ENCODE measurements around the gene MAPKAP1. TPM values are rescaled to one million over a fixed set of nuclear protein-coding genes. Genes with fewer than 3 reads are reported as not detected.

The MAPKAP1 gene
- total and polyA plus RNA-seq, 4 donors, result 32.2 to 58.4 (median 56.1) TPM

- no peak overlapping the region for H3K4me3 ChIP-seq (ENCODE audit: low read length in 2 of 2)
- no peaks in the 10 kb centered on the region for H3K9me3 ChIP-seq (ENCODE audit: control insufficient read depth, low read length)
- no peaks in the 10 kb centered on the region for H3K36me3 ChIP-seq (ENCODE audit: control insufficient read depth in 1 of 2, insufficient read depth in 2 of 2, low read length in 1 of 2)
- DNase-seq (no peak), ATAC-seq (ENCODE audit: low FRiP score) (no peak)
- no peaks in the 10 kb centered on the region for H3K4me1 ChIP-seq (ENCODE audit: control insufficient read depth in 1 of 2, insufficient read depth in 2 of 2, low read length in 2 of 2)
- H3K27ac ChIP-seq (ENCODE audit: low read depth in 1 of 2, low read length in 2 of 2), result no peak overlapping the region
- H3K27me3 ChIP-seq (ENCODE audit: control insufficient read depth in 1 of 2, insufficient read depth in 2 of 2, low read length in 1 of 2), result no peaks in the 10 kb centered on the region
- 23 to 40% methylated on average over 14 of the region's 14 CpGs for WGBS, 2 donors
- intact Hi-C loops (cut with DNase I), result no loop called here
Observed at GRCh38 chr9:125505988-125506438, 201.0 kb downstream of the MAPKAP1 start.

GRCh38 chr9:125504616-125505015 is 202.4 kb downstream of the MAPKAP1 start:
- H3K4me3 ChIP-seq (ENCODE audit: low read length in 2 of 2), result no peak overlapping the region
- intact Hi-C loops (cut with DNase I), result no loop called here
- H3K27ac ChIP-seq (ENCODE audit: low read depth in 1 of 2, low read length in 2 of 2), result no peak overlapping the region
- no peaks in the 10 kb centered on the region for H3K27me3 ChIP-seq (ENCODE audit: control insufficient read depth in 1 of 2, insufficient read depth in 2 of 2, low read length in 1 of 2)
- no peaks in the 10 kb centered on the region for H3K4me1 ChIP-seq (ENCODE audit: control insufficient read depth in 1 of 2, insufficient read depth in 2 of 2, low read length in 2 of 2)
- 97 to 100% methylated on average over 1 of the region's 1 CpG for WGBS, 2 donors
- ATAC-seq (ENCODE audit: low FRiP score) (no peak), DNase-seq (no peak)
- no peaks in the 10 kb centered on the region for H3K36me3 ChIP-seq (ENCODE audit: control insufficient read depth in 1 of 2, insufficient read depth in 2 of 2, low read length in 1 of 2)
- no peaks in the 10 kb centered on the region for H3K9me3 ChIP-seq (ENCODE audit: control insufficient read depth, low read length)

GRCh38 chr9:125497906-125498305 is 209.1 kb downstream of the MAPKAP1 start:
- intact Hi-C loops (cut with DNase I), result no loop called here
- Histone ChIP-seq H3K4me3 (ENCODE audit: low read length in 2 of 2) (no peak overlapping the region), H3K4me1 (ENCODE audit: control insufficient read depth in 1 of 2, insufficient read depth in 2 of 2, low read length in 2 of 2) (no peaks in the 10 kb centered on the region), H3K27me3 (ENCODE audit: control insufficient read depth in 1 of 2, insufficient read depth in 2 of 2, low read length in 1 of 2) (no peaks in the 10 kb centered on the region), H3K36me3 (ENCODE audit: control insufficient read depth in 1 of 2, insufficient read depth in 2 of 2, low read length in 1 of 2) (no peaks in the 10 kb centered on the region), H3K27ac (ENCODE audit: low read depth in 1 of 2, low read length in 2 of 2) (no peak overlapping the region), H3K9me3 (ENCODE audit: control insufficient read depth, low read length) (no peaks in the 10 kb centered on the region)
- 41 to 56% methylated on average over 1 of the region's 1 CpG for WGBS, 2 donors
- no peak for DNase-seq
- ATAC-seq (ENCODE audit: low FRiP score), result no peak

- ATAC-seq (ENCODE audit: low FRiP score), result no peak
- H3K4me3 ChIP-seq (ENCODE audit: low read length in 2 of 2), result no peak overlapping the region
- no peaks in the 10 kb centered on the region for H3K9me3 ChIP-seq (ENCODE audit: control insufficient read depth, low read length)
- H3K36me3 ChIP-seq (ENCODE audit: control insufficient read depth in 1 of 2, insufficient read depth in 2 of 2, low read length in 1 of 2), result no peaks in the 10 kb centered on the region
- DNase-seq, result no peak
- H3K4me1 ChIP-seq (ENCODE audit: control insufficient read depth in 1 of 2, insufficient read depth in 2 of 2, low read length in 2 of 2), result no peaks in the 10 kb centered on the region
- no peak overlapping the region for H3K27ac ChIP-seq (ENCODE audit: low read depth in 1 of 2, low read length in 2 of 2)
- H3K27me3 ChIP-seq (ENCODE audit: control insufficient read depth in 1 of 2, insufficient read depth in 2 of 2, low read length in 1 of 2), result no peaks in the 10 kb centered on the region
- intact Hi-C loops (cut with DNase I), result no loop called here
Observed at GRCh38 chr9:125497478-125497877, 209.5 kb downstream of the MAPKAP1 start.

DNA sequence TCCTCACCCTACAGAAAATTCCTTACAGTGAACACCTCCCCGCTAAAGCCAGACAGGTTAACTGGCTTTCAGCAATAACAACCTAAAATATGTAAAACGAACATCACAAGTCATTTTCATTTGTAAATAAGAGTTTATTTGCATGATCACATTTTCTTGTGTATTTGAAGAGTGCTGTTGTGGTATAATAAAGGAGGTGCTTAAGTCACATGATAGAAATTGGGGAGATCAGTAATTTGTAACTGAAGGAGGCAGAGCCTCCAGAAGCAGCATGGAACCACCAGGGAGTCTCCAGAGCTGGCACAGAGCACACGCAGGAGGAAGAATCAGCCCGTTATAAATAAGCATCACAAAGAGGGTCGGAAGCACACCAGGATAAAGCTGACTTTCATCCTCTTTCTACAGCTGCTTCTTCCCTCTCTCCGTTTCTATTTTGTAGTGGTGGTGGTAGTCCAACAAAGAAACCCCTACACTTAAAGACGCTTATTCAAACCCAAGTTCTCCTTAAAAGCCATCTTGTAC is 210.6 kb downstream of the MAPKAP1 start:
- Histone ChIP-seq H3K4me1 (ENCODE audit: control insufficient read depth in 1 of 2, insufficient read depth in 2 of 2, low read length in 2 of 2) (no peaks in the 10 kb centered on the region), H3K36me3 (ENCODE audit: control insufficient read depth in 1 of 2, insufficient read depth in 2 of 2, low read length in 1 of 2) (no peaks in the 10 kb centered on the region), H3K27me3 (ENCODE audit: control insufficient read depth in 1 of 2, insufficient read depth in 2 of 2, low read length in 1 of 2) (no peaks in the 10 kb centered on the region), H3K9me3 (ENCODE audit: control insufficient read depth, low read length) (no peaks in the 10 kb centered on the region), H3K27ac (ENCODE audit: low read depth in 1 of 2, low read length in 2 of 2) (no peak overlapping the region), H3K4me3 (ENCODE audit: low read length in 2 of 2) (no peak overlapping the region)
- ATAC-seq (ENCODE audit: low FRiP score) (no peak), DNase-seq (no peak)
- 95 to 96% methylated on average over 7 of the region's 7 CpGs for WGBS, 2 donors
- intact Hi-C loops (cut with DNase I), result no loop called here

DNA sequence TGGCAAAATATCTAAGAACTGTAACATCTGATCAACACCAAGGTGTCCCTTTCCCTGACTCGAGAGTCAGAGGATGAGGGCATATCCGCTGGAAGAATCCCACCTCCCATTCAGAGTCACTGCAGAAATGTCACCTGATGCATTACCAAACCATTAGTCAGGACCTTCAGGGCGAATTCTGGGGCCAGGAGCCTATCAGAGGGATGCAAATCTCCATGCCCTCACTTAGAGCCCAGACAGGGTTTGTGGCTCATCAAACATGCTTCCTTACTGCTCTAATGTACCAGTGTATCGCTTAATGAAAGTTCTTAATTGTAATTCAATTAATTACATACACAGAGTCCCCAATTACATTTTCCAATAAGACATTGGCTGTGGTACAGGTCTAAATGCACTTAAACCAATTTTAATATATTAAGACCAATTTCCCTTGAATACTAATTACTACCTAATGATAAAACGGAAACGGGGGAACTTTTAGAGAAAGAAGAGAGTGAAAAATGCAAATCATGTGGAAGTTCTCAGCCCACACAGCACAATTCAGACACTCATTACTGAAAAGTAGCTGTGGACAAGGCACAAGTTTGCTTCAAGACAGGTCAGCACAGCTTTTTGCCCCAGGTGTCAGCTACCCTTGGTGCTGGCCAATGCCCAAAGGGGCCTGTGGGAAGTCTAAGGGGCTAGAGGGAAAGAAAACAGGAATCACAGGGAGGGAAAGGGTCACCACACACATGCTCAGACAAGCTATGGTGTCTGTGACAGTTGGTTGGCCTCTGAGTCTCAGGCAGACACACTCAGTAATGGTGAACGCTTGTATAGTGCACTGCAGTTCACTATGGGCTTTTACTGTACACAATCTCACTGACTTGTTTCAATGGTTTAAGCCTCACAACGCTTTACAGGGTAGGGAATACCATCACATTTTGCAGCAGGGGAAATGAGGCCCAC is 211.6 kb downstream of the MAPKAP1 start:
- Histone ChIP-seq H3K9me3 (ENCODE audit: control insufficient read depth, low read length) (no peaks in the 10 kb centered on the region), H3K4me1 (ENCODE audit: control insufficient read depth in 1 of 2, insufficient read depth in 2 of 2, low read length in 2 of 2) (no peaks in the 10 kb centered on the region), H3K36me3 (ENCODE audit: control insufficient read depth in 1 of 2, insufficient read depth in 2 of 2, low read length in 1 of 2) (no peaks in the 10 kb centered on the region), H3K4me3 (ENCODE audit: low read length in 2 of 2) (no peak overlapping the region), H3K27me3 (ENCODE audit: control insufficient read depth in 1 of 2, insufficient read depth in 2 of 2, low read length in 1 of 2) (no peaks in the 10 kb centered on the region), H3K27ac (ENCODE audit: low read depth in 1 of 2, low read length in 2 of 2) (no peak overlapping the region)
- no peak for ATAC-seq (ENCODE audit: low FRiP score)
- DNase-seq, result no peak
- intact Hi-C loops (cut with DNase I), result no loop called here
- WGBS, 2 donors, result 84% methylated on average over 8 of the region's 8 CpGs

DNA sequence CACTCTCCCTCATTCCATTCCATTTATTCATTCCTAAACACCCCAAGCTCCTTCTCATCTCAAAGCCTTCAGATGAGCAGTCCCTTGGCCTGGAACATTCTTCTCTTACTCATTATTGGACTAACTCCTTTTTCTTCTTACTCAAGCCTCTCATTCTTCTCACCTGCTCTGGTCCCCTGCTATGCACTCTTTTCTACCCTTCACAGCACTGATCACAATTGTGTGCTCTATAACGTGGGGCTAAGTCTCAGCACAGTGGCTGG is 212.4 kb downstream of the MAPKAP1 start:
- Histone ChIP-seq H3K27me3 (ENCODE audit: control insufficient read depth in 1 of 2, insufficient read depth in 2 of 2, low read length in 1 of 2) (no peaks in the 10 kb centered on the region), H3K27ac (ENCODE audit: low read depth in 1 of 2, low read length in 2 of 2) (no peak overlapping the region), H3K9me3 (ENCODE audit: control insufficient read depth, low read length) (no peaks in the 10 kb centered on the region), H3K36me3 (ENCODE audit: control insufficient read depth in 1 of 2, insufficient read depth in 2 of 2, low read length in 1 of 2) (no peaks in the 10 kb centered on the region), H3K4me3 (ENCODE audit: low read length in 2 of 2) (no peak overlapping the region), H3K4me1 (ENCODE audit: control insufficient read depth in 1 of 2, insufficient read depth in 2 of 2, low read length in 2 of 2) (no peaks in the 10 kb centered on the region)
- intact Hi-C loops (cut with DNase I), result no loop called here
- ATAC-seq (ENCODE audit: low FRiP score) (no peak), DNase-seq (no peak)
- 97% methylated on average over 1 of the region's 1 CpG for WGBS, 2 donors

GRCh38 chr9:125493881-125494652 is 212.9 kb downstream of the MAPKAP1 start:
- DNase-seq (no peak), ATAC-seq (ENCODE audit: low FRiP score) (no peak)
- Histone ChIP-seq H3K4me3 (ENCODE audit: low read length in 2 of 2) (no peak overlapping the region), H3K9me3 (ENCODE audit: control insufficient read depth, low read length) (no peaks in the 10 kb centered on the region), H3K36me3 (ENCODE audit: control insufficient read depth in 1 of 2, insufficient read depth in 2 of 2, low read length in 1 of 2) (no peaks in the 10 kb centered on the region), H3K27me3 (ENCODE audit: control insufficient read depth in 1 of 2, insufficient read depth in 2 of 2, low read length in 1 of 2) (no peaks in the 10 kb centered on the region), H3K4me1 (ENCODE audit: control insufficient read depth in 1 of 2, insufficient read depth in 2 of 2, low read length in 2 of 2) (no peaks in the 10 kb centered on the region), H3K27ac (ENCODE audit: low read depth in 1 of 2, low read length in 2 of 2) (no peak overlapping the region)
- intact Hi-C loops (cut with DNase I), result no loop called here
- 91 to 93% methylated on average over 12 of the region's 12 CpGs for WGBS, 2 donors

Data from aorta (tissue), 5 donors.